ENCODE data around the gene CEP112.

The CEP112 gene

DNA sequence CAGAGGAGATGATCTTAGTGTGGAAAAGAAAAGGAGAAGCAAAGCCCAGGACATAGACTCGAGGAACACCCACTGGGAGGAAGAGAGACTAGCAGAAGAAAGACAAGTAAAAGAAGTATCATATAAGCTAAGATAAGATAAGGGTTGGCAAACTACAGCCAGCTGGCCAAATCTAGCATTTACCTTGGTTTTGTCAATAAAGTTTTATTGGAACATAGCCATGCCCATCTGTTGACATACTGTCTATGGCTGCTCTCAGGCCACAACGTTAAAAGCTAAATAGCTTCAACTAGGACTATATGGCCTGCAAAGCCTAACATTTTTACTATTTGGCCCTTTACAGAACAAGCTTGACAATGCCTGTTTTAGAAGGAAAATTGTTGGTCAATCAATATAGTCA, 464.1 kb downstream of the CEP112 start:
- CTCF ChIA-PET = interaction anchor here (0.6 kb wide), 1 partner anchor 65 kb away, joined by 5 read pairs; no protein-coding TSS in a partner anchor
- no peak for DNase-seq (ENCODE audit: low spot score)

DNA sequence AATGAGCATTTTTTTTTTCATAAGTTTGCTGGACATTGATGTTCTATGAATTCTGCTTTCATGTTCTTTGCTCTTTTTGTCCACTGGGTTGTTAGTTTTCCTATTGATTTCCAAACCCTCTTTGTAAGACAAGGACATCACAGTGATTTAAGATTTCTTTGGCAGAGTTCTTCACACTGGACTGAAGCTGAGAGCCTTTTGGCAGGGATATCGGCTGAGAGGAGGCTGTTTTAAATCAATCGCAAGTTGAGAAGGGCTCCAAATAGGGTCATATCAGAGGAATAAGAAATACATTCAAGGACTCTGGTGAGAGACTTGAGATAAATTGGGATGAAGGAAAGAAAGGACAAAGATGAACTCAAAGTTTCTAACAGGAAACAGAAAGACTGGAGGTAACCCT, 464.7 kb downstream of the CEP112 start:
- TF ChIP-seq CTCF (conservative IDR thresholded peaks at IDR 0.05; ENCODE audit: low read depth) = no peak
- no peak overlapping the region for H3K27ac ChIP-seq
- DNase-seq (ENCODE audit: low spot score) = no peak
- CTCF ChIA-PET = no interaction called here
- POLR2A ChIA-PET (ENCODE audit: low non-redundant PET) = no interaction called here

More for the DNA sequence above, 464.1 kb downstream of the CEP112 start:
- POLR2A ChIA-PET (ENCODE audit: low non-redundant PET) = no interaction called here
- H3K27ac ChIP-seq = no peak overlapping the region
- TF ChIP-seq CTCF (conservative IDR thresholded peaks at IDR 0.05; ENCODE audit: low read depth) = no peak

GRCh38 chr17:65723431-65724151, 468.3 kb downstream of the CEP112 start:
- POLR2A ChIA-PET (ENCODE audit: low non-redundant PET) = no interaction called here
- H3K27ac ChIP-seq = no peak overlapping the region
- CTCF ChIA-PET = interaction anchor here (0.6 kb wide), 1 partner anchor 283 kb away, joined by 3 read pairs; no protein-coding TSS in a partner anchor
- no peak for TF ChIP-seq CTCF (conservative IDR thresholded peaks at IDR 0.05; ENCODE audit: low read depth)
- DNase-seq (ENCODE audit: low spot score) = no peak

GRCh38 chr17:65718601-65719000, 473.3 kb downstream of the CEP112 start:
- ChIA-PET POLR2A (ENCODE audit: low non-redundant PET) (no interaction called here), CTCF (no interaction called here)
- DNase-seq (ENCODE audit: low spot score) = no peak
- H3K27ac ChIP-seq = no peak overlapping the region
- no peak for TF ChIP-seq CTCF (conservative IDR thresholded peaks at IDR 0.05; ENCODE audit: low read depth)

DNA sequence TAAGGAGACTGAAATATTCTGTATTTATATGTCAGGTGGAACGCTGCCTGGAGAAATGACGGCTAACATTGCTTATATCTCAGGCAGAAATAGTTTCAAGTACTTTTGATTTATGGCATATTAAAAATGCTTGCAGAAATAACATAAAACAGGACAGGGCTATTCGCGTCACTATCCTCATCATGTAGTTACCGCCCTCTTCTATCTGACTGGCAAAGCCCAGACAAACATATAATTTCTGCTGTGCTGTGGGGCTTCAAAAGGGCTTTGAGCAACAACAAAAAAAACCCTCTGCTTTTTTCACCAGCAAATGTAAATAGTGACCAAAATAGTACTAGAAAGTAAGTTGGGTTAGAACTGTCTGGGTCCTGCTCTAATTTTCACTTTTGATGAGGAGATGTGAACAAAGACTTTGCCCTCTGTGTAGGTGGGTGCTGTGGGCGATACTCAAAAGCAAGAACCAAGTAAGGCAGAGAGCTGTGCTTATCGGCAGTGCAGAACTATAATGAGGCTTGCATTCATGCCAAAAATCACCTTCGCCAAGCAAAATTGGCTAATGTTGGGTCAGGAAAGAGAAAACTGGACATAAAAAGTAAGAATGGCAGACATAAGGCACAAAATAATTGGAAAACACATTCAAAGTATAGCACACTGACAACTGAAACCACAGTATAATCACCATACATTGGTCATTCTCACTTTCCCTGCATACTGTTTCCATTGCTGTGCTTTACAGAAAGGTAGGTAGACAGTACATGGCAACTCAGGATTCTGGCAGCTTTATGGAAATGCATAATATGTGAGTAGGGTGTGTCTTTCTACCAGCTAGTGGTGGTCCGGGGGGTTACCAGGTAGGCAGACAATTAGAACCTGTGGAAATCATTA, 479.3 kb downstream of the CEP112 start:
- ChIA-PET CTCF (no interaction called here), POLR2A (ENCODE audit: low non-redundant PET) (no interaction called here)

More for the DNA sequence above, 479.3 kb downstream of the CEP112 start:
- no peak for TF ChIP-seq CTCF (conservative IDR thresholded peaks at IDR 0.05; ENCODE audit: low read depth)
- DNase-seq (ENCODE audit: low spot score) = no peak
- H3K27ac ChIP-seq = no peak overlapping the region
